Right lobe of liver (tissue), 4 donors: Measurements from ENCODE around the gene ACOT11.

ENCODE experiments used
- POLR2A ChIP-seq: fragments of 450-650 bp; IDR thresholded peaks from one replicate; pipeline ENCODE4 v1.6.1; 2017; ENCODE audit warnings: antibody characterized with exemption, mild to moderate bottlenecking
- TF ChIP-seq, protein P1 (sequence below), 4 donors: fragments of 200-600 bp in 3 of 4; fragments of 450-650 bp in 1 of 4; IDR thresholded peaks; one replicate each; pipeline versions ENCODE4 v1.5.1 to v1.8.0; 2016 to 2022; ENCODE audit warnings: antibody characterized with exemption in 4 of 4, mild to moderate bottlenecking in 2 of 4
- donor health status: DM: no; HTN: no; CAD: no.
- donor health status: DM: no; HTN: no; CAD: no.
- donor health status: DM: no; HTN: yes; CAD: no.

DNA sequence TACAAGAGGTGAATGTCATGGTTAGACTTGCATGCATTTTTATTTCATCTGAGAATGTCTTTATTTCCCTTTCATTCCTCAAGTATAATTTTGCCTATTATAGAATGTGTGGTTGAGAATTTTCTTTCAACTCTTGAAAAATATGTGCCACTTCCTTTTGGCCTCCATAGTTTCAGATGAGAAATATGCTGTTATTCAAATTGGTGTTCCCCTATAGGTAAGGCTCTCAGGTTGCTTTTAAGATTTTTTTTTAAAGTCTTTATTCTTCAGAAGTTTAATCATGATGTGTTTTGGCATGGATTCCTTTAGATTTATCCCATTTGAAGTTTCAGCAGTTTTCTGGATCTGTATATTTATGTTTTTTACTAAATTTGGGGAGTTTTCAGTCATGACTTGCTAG lies 95.7 kb downstream of the ACOT11 start:
- TF ChIP-seq, protein P1, sequence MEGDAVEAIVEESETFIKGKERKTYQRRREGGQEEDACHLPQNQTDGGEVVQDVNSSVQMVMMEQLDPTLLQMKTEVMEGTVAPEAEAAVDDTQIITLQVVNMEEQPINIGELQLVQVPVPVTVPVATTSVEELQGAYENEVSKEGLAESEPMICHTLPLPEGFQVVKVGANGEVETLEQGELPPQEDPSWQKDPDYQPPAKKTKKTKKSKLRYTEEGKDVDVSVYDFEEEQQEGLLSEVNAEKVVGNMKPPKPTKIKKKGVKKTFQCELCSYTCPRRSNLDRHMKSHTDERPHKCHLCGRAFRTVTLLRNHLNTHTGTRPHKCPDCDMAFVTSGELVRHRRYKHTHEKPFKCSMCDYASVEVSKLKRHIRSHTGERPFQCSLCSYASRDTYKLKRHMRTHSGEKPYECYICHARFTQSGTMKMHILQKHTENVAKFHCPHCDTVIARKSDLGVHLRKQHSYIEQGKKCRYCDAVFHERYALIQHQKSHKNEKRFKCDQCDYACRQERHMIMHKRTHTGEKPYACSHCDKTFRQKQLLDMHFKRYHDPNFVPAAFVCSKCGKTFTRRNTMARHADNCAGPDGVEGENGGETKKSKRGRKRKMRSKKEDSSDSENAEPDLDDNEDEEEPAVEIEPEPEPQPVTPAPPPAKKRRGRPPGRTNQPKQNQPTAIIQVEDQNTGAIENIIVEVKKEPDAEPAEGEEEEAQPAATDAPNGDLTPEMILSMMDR (IDR thresholded peaks at IDR 0.05) = no peak
- no peak for TF ChIP-seq POLR2A
